ENCODE data around the gene PANK2.

The PANK2 gene

GRCh38 chr20:3861191-3861590, 28.0 kb upstream of the PANK2 start:
- ChIA-PET CTCF (interaction anchor here (0.6 to 0.9 kb wide), 2 partner anchors 16 to 79 kb away, joined by 4 read pairs; no protein-coding TSS in a partner anchor), POLR2A (ENCODE audit: low non-redundant PET) (no interaction called here)
- no peak for DNase-seq (ENCODE audit: low spot score)
- no peak overlapping the region for H3K27ac ChIP-seq
- TF ChIP-seq CTCF (conservative IDR thresholded peaks at IDR 0.05; ENCODE audit: low read depth) = no peak

- TF ChIP-seq CTCF (conservative IDR thresholded peaks at IDR 0.05; ENCODE audit: low read depth) = no peak
- DNase-seq (ENCODE audit: low spot score) = no peak
- POLR2A ChIA-PET (ENCODE audit: low non-redundant PET) = no interaction called here
- CTCF ChIA-PET = interaction anchor here (0.6 kb wide), 1 partner anchor 29 kb away, joined by 3 read pairs; no protein-coding TSS in a partner anchor
- no peak overlapping the region for H3K27ac ChIP-seq
These were observed 26.9 kb upstream of the PANK2 start for GRCh38 chr20:3862333-3862732.

DNA sequence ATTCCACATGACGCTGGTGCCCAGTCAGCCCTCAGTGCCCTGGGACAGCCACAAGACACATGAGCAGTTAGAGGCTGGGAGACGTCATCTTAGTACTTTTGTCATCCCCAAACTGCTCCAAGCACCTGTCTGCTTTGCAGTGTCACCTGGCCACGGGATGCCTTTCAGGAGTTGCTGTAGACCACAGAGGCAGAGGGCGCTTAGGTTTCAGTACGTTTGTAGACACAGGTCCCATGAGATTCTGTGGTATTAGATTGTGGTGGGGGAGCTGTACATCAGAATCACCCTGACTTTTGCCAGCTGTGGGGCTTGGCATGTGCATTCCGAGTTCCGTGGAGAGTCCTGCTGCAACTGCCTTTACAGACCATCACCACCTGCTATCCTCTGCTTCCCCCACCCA, 25.9 kb upstream of the PANK2 start:
- 0 out of 2 replicates have a peak overlapping the region, but pooled peaks have one; percentile 1 for H3K27ac ChIP-seq
- CTCF ChIA-PET = no interaction called here
- DNase-seq (ENCODE audit: low spot score) = no peak
- POLR2A ChIA-PET (ENCODE audit: low non-redundant PET) = interaction anchor here (0.5 to 0.6 kb wide), 2 partner anchors 11 to 20 kb away, joined by 4 read pairs; no protein-coding TSS in a partner anchor
- no peak for TF ChIP-seq CTCF (conservative IDR thresholded peaks at IDR 0.05; ENCODE audit: low read depth)

- ChIA-PET CTCF (no interaction called here), POLR2A (ENCODE audit: low non-redundant PET) (no interaction called here)
- H3K27ac ChIP-seq = peak overlapping the region; percentile 54
- no peak for TF ChIP-seq CTCF (conservative IDR thresholded peaks at IDR 0.05; ENCODE audit: low read depth)
- no peak for DNase-seq (ENCODE audit: low spot score)
These were observed 24.7 kb upstream of the PANK2 start for GRCh38 chr20:3864518-3864917.

DNA sequence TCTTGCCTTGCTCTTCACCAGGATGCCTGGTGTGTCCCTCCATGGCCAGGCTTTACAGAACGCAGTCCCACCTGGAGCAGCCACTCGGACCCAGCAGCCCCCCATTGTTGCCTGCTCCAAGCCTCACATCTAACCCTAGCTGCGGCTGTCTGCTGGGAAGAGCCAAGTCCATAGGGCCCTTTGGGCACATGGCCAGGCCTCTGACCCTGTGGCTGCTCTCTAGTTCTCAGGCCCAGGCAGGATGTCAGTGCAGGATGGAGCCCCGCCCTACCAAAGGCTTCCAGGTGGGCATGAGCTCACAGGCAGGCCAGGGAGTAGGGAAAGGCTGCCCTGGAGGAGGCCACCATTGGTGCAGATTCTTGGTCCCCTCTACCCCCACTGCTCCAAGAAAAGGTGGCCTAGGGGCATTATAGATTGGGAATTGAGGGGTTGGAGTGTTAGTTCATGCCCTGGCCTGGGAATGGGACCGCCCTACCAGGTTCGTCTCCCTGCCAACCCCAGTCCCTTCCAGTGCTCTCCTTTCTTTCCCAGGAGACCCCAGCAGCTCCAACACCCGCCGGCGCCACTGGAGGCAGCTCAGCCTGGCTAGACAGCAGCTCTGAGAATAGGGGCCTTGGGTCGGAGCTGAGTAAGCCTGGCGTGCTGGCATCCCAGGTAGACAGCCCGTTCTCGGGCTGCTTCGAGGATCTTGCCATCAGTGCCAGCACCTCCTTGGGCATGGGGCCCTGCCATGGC, 23.9 kb upstream of the PANK2 start:
- TF ChIP-seq CTCF (conservative IDR thresholded peaks at IDR 0.05; ENCODE audit: low read depth) = no peak
- ChIA-PET CTCF (no interaction called here), POLR2A (ENCODE audit: low non-redundant PET) (no interaction called here)
- DNase-seq (ENCODE audit: low spot score) = no peak
- peak overlapping the region; percentile 54 for H3K27ac ChIP-seq

DNA sequence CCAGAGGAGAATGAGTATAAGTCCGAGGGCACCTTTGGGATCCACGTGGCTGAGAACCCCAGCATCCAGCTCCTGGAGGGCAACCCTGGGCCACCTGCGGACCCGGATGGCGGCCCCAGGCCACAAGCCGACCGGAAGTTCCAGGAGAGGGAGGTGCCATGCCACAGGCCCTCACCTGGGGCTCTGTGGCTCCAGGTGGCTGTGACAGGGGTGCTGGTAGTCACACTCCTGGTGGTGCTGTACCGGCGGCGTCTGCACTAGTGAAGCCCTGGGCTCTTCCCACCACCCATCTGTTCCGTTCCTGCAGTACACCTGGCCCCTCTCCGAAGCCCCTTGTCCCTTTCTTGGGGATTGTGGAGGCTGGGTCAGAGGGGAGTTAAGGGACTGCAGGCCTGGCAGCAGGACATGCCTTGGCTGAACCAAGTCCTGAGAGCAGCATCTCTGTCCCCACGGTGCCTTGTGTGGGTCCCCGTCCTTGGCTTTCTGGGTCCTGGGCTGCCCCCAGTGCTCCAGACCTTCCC, 23.2 kb upstream of the PANK2 start:
- no peak for TF ChIP-seq CTCF (conservative IDR thresholded peaks at IDR 0.05; ENCODE audit: low read depth)
- ChIA-PET CTCF (no interaction called here), POLR2A (ENCODE audit: low non-redundant PET) (no interaction called here)
- DNase-seq (ENCODE audit: low spot score) = no peak
- peak overlapping the region; percentile 54 for H3K27ac ChIP-seq

Data from RWPE1 (cell line).